ENCODE results near the gene DIP2C. TPM values are rescaled to one million over a fixed set of nuclear protein-coding genes. Genes with fewer than 3 reads are reported as not detected.
A peak's percentile ranks its signal among the peaks of the same experiment; 100 is the strongest.

Gene DIP2C
- total RNA-seq, 1 experiment from 2014 or later, result 11.4 TPM

DNA sequence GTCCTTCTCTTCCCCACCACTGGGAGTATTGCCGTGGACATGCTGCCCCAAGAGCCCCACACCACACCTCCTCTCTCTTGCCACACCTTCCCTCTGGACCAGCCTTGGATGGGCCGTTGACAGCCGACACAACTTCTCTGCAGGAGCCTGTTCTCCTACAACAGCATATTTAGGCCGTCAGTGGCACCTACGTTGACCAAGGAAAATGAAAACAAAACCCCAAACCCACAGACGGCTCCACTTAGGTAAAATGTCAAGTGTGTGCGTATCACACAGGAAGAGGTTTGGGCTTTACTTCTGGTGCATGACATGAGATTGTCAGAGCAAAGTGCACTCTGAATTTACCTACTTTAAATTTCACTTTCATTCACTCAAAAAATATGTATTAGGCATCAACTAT lies 307.7 kb downstream of the DIP2C start:
- Histone ChIP-seq H3K4me1 (no peaks in the 10 kb centered on the region), H3K9me3 (no peaks in the 10 kb centered on the region), H3K36me3 (ENCODE audit: control insufficient read depth, insufficient read depth, low read length) (no peaks in the 10 kb centered on the region), H3K4me3 (ENCODE audit: low read depth, low read length) (no peak overlapping the region), H3K27me3 (replicated peaks; ENCODE audit: control insufficient read depth, insufficient read depth, low read length) (no peaks in the 10 kb centered on the region)
- H3K4me3 Mint-ChIP-seq (ENCODE audit: unreplicated experiment), result no peak overlapping the region
- no peaks in the 10 kb centered on the region for H3K4me1 Mint-ChIP-seq (ENCODE audit: low read depth, unreplicated experiment)
- BruUV-seq (replicated peaks), result no TSS peak
- intact Hi-C loops (cut with micrococcal nuclease; ENCODE audit: unreplicated experiment), result no loop called here
- ChIA-PET CTCF (no interaction called here), POLR2A (no interaction called here)
- no peaks in the 10 kb centered on the region for H3K27me3 Mint-ChIP-seq (ENCODE audit: insufficient read depth, unreplicated experiment)
- peaks cover 20% of the 10 kb centered on the region for H3K36me3 Mint-ChIP-seq (ENCODE audit: insufficient read depth, unreplicated experiment)
- DNase-seq, result no peak
- H3K9me3 Mint-ChIP-seq (ENCODE audit: unreplicated experiment), result no peaks in the 10 kb centered on the region
- H3K27ac Mint-ChIP-seq (ENCODE audit: unreplicated experiment), result peak overlapping the region; percentile 28
- TF ChIP-seq, protein P1, sequence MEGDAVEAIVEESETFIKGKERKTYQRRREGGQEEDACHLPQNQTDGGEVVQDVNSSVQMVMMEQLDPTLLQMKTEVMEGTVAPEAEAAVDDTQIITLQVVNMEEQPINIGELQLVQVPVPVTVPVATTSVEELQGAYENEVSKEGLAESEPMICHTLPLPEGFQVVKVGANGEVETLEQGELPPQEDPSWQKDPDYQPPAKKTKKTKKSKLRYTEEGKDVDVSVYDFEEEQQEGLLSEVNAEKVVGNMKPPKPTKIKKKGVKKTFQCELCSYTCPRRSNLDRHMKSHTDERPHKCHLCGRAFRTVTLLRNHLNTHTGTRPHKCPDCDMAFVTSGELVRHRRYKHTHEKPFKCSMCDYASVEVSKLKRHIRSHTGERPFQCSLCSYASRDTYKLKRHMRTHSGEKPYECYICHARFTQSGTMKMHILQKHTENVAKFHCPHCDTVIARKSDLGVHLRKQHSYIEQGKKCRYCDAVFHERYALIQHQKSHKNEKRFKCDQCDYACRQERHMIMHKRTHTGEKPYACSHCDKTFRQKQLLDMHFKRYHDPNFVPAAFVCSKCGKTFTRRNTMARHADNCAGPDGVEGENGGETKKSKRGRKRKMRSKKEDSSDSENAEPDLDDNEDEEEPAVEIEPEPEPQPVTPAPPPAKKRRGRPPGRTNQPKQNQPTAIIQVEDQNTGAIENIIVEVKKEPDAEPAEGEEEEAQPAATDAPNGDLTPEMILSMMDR (IDR thresholded peaks at IDR 0.05; ENCODE audit: insufficient read depth in 1 of 2, low read depth in 1 of 2, low read length in 1 of 2, severe bottlenecking in 1 of 2, unreplicated experiment in 1 of 2), result no peak

GRCh38 chr10:381346-381745 lies 308.1 kb downstream of the DIP2C start:
- POLR2A ChIA-PET, result no interaction called here
- Histone ChIP-seq H3K4me1 (no peaks in the 10 kb centered on the region), H3K4me3 (ENCODE audit: low read depth, low read length) (no peak overlapping the region), H3K27me3 (replicated peaks; ENCODE audit: control insufficient read depth, insufficient read depth, low read length) (no peaks in the 10 kb centered on the region), H3K9me3 (no peaks in the 10 kb centered on the region), H3K36me3 (ENCODE audit: control insufficient read depth, insufficient read depth, low read length) (no peaks in the 10 kb centered on the region)
- CTCF ChIA-PET, result no interaction called here
- peaks cover 18% of the 10 kb centered on the region for H3K36me3 Mint-ChIP-seq (ENCODE audit: insufficient read depth, unreplicated experiment)
- no peaks in the 10 kb centered on the region for H3K4me1 Mint-ChIP-seq (ENCODE audit: low read depth, unreplicated experiment)
- peak overlapping the region; percentile 28 for H3K27ac Mint-ChIP-seq (ENCODE audit: unreplicated experiment)
- no peaks in the 10 kb centered on the region for H3K9me3 Mint-ChIP-seq (ENCODE audit: unreplicated experiment)
- no peak for DNase-seq
- H3K4me3 Mint-ChIP-seq (ENCODE audit: unreplicated experiment), result no peak overlapping the region
- TF ChIP-seq, protein P1 (IDR thresholded peaks at IDR 0.05; ENCODE audit: insufficient read depth in 1 of 2, low read depth in 1 of 2, low read length in 1 of 2, severe bottlenecking in 1 of 2, unreplicated experiment in 1 of 2), result no peak
- no peaks in the 10 kb centered on the region for H3K27me3 Mint-ChIP-seq (ENCODE audit: insufficient read depth, unreplicated experiment)
- intact Hi-C loops (cut with micrococcal nuclease; ENCODE audit: unreplicated experiment), result no loop called here
- no TSS peak for BruUV-seq (replicated peaks)

DNA sequence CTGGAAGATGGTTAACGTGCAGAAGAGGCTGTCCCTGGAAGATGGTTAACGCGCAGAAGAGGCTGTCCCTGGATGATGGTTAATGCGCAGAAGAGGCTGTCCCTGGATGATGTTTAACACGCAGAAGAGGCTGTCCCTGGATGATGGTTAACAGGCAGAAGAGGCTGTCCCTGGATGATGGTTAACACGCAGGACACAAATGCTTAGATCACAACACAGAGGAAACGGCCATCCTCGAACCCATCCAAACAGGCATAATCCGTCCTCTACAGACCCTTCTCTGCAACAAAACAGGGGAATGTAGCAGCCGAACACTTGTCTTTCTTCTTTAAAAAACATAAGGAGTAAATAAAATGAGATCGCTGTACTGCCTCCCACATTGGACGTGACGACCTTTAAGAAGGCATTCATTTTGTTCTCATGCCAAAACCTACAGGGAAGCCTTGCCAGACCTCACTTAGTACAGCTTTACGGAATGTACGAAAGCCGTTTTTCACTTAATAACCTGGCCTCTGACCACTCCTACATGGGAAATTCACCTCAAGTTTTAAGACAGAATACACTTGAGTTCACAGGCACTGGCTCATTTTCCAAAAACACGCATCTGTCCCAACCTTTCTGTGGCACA lies 309.0 kb downstream of the DIP2C start:
- Mint-ChIP-seq H3K9me3 (ENCODE audit: unreplicated experiment) (no peaks in the 10 kb centered on the region), H3K36me3 (ENCODE audit: insufficient read depth, unreplicated experiment) (peaks cover 18% of the 10 kb centered on the region), H3K4me1 (ENCODE audit: low read depth, unreplicated experiment) (no peaks in the 10 kb centered on the region), H3K27me3 (ENCODE audit: insufficient read depth, unreplicated experiment) (no peaks in the 10 kb centered on the region), H3K27ac (ENCODE audit: unreplicated experiment) (no peak overlapping the region), H3K4me3 (ENCODE audit: unreplicated experiment) (no peak overlapping the region)
- TF ChIP-seq, protein P1 (IDR thresholded peaks at IDR 0.05; ENCODE audit: insufficient read depth in 1 of 2, low read depth in 1 of 2, low read length in 1 of 2, severe bottlenecking in 1 of 2, unreplicated experiment in 1 of 2), result no peak
- POLR2A ChIA-PET, result no interaction called here
- Histone ChIP-seq H3K4me3 (ENCODE audit: low read depth, low read length) (no peak overlapping the region), H3K9me3 (no peaks in the 10 kb centered on the region), H3K36me3 (ENCODE audit: control insufficient read depth, insufficient read depth, low read length) (no peaks in the 10 kb centered on the region), H3K27me3 (replicated peaks; ENCODE audit: control insufficient read depth, insufficient read depth, low read length) (no peaks in the 10 kb centered on the region), H3K4me1 (no peaks in the 10 kb centered on the region)
- no TSS peak for BruUV-seq (replicated peaks)
- CTCF ChIA-PET, result no interaction called here
- DNase-seq, result no peak
- intact Hi-C loops (cut with micrococcal nuclease; ENCODE audit: unreplicated experiment), result loop anchor here (1.0 kb wide), 1 partner anchor 24 kb away; no protein-coding TSS in a partner anchor
